ENCODE measurements around the gene RAD51B. TPM values are rescaled to one million over a fixed set of nuclear protein-coding genes. Genes with fewer than 3 reads are reported as not detected.

Gene RAD51B
- total and polyA plus RNA-seq, 4 donors, result 2.8 to 39.6 (median 13.3) TPM; not detected in 1

GRCh38 chr14:68263563-68264259, 444.1 kb downstream of the RAD51B start:
- no peak for ATAC-seq (ENCODE audit: low FRiP score)
- DNase-seq, result no peak
- WGBS, 2 donors, result 95 to 96% methylated on average over 3 of the region's 3 CpGs
- H3K27ac ChIP-seq (ENCODE audit: low read depth in 1 of 2, low read length in 2 of 2), result no peak overlapping the region
- intact Hi-C loops (cut with DNase I), result no loop called here
- no peaks in the 10 kb centered on the region for H3K4me1 ChIP-seq (ENCODE audit: control insufficient read depth in 1 of 2, insufficient read depth in 2 of 2, low read length in 2 of 2)
- no peaks in the 10 kb centered on the region for H3K36me3 ChIP-seq (ENCODE audit: control insufficient read depth in 1 of 2, insufficient read depth in 2 of 2, low read length in 1 of 2)
- H3K9me3 ChIP-seq (ENCODE audit: control insufficient read depth, low read length), result no peaks in the 10 kb centered on the region
- H3K4me3 ChIP-seq (ENCODE audit: low read length in 2 of 2), result no peak overlapping the region
- no peaks in the 10 kb centered on the region for H3K27me3 ChIP-seq (ENCODE audit: control insufficient read depth in 1 of 2, insufficient read depth in 2 of 2, low read length in 1 of 2)

GRCh38 chr14:68264260-68264569, 444.6 kb downstream of the RAD51B start:
- H3K9me3 ChIP-seq (ENCODE audit: control insufficient read depth, low read length), result no peaks in the 10 kb centered on the region
- DNase-seq (no peak), ATAC-seq (ENCODE audit: low FRiP score) (no peak)
- no peaks in the 10 kb centered on the region for H3K4me1 ChIP-seq (ENCODE audit: control insufficient read depth in 1 of 2, insufficient read depth in 2 of 2, low read length in 2 of 2)
- intact Hi-C loops (cut with DNase I), result no loop called here
- H3K27me3 ChIP-seq (ENCODE audit: control insufficient read depth in 1 of 2, insufficient read depth in 2 of 2, low read length in 1 of 2), result no peaks in the 10 kb centered on the region
- no peaks in the 10 kb centered on the region for H3K36me3 ChIP-seq (ENCODE audit: control insufficient read depth in 1 of 2, insufficient read depth in 2 of 2, low read length in 1 of 2)
- WGBS, 2 donors, result 84 to 87% methylated on average over 2 of the region's 2 CpGs
- H3K4me3 ChIP-seq (ENCODE audit: low read length in 2 of 2), result no peak overlapping the region
- H3K27ac ChIP-seq (ENCODE audit: low read depth in 1 of 2, low read length in 2 of 2), result no peak overlapping the region

DNA sequence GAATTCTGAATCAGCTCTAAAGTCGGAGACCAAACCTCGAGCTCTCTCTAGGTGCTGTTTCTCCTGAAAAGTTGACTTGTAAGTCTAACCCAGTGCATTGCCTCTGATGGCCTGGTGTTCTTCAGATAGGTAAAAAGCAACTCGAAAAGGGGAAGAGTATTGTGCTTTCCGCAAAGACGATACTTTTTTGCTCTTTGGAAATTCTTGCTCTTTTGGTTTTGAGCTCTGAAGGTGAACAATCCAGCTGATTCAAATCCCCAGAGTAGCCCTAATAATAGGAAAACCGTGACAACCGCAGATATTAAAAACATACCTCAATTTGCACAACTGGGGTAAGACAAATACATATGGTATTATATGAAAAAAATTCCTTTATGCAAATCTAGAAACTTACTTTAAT, 447.4 kb downstream of the RAD51B start:
- peaks cover 0 to 2% of the 10 kb centered on the region in 2 donors for H3K4me1 ChIP-seq (ENCODE audit: control insufficient read depth in 1 of 2, insufficient read depth in 2 of 2, low read length in 2 of 2)
- H3K9me3 ChIP-seq (ENCODE audit: control insufficient read depth, low read length), result no peaks in the 10 kb centered on the region
- no peak for DNase-seq
- H3K27me3 ChIP-seq (ENCODE audit: control insufficient read depth in 1 of 2, insufficient read depth in 2 of 2, low read length in 1 of 2), result no peaks in the 10 kb centered on the region
- no peak overlapping the region for H3K27ac ChIP-seq (ENCODE audit: low read depth in 1 of 2, low read length in 2 of 2)
- H3K36me3 ChIP-seq (ENCODE audit: control insufficient read depth in 1 of 2, insufficient read depth in 2 of 2, low read length in 1 of 2), result no peaks in the 10 kb centered on the region
- WGBS, 2 donors, result 94 to 95% methylated on average over 7 of the region's 7 CpGs
- intact Hi-C loops (cut with DNase I), result no loop called here
- no peak overlapping the region for H3K4me3 ChIP-seq (ENCODE audit: low read length in 2 of 2)
- ATAC-seq (ENCODE audit: low FRiP score), result no peak

- intact Hi-C loops (cut with DNase I), result no loop called here
These were observed 448.6 kb downstream of the RAD51B start for GRCh38 chr14:68268197-68268596.

GRCh38 chr14:68268719-68269118, 449.1 kb downstream of the RAD51B start:
- Histone ChIP-seq H3K27ac (ENCODE audit: low read depth in 1 of 2, low read length in 2 of 2) (no peak overlapping the region), H3K9me3 (ENCODE audit: control insufficient read depth, low read length) (no peaks in the 10 kb centered on the region), H3K4me3 (ENCODE audit: low read length in 2 of 2) (no peak overlapping the region), H3K4me1 (ENCODE audit: control insufficient read depth in 1 of 2, insufficient read depth in 2 of 2, low read length in 2 of 2) (peaks cover 0 to 2% of the 10 kb centered on the region in 2 donors), H3K36me3 (ENCODE audit: control insufficient read depth in 1 of 2, insufficient read depth in 2 of 2, low read length in 1 of 2) (no peaks in the 10 kb centered on the region), H3K27me3 (ENCODE audit: control insufficient read depth in 1 of 2, insufficient read depth in 2 of 2, low read length in 1 of 2) (no peaks in the 10 kb centered on the region)
- DNase-seq (no peak), ATAC-seq (ENCODE audit: low FRiP score) (no peak)
- 95 to 100% methylated on average over 1 of the region's 1 CpG for WGBS, 2 donors
- intact Hi-C loops (cut with DNase I), result no loop called here

More at GRCh38 chr14:68268197-68268596, 448.6 kb downstream of the RAD51B start:
- Histone ChIP-seq H3K4me1 (ENCODE audit: control insufficient read depth in 1 of 2, insufficient read depth in 2 of 2, low read length in 2 of 2) (peaks cover 0 to 2% of the 10 kb centered on the region in 2 donors), H3K9me3 (ENCODE audit: control insufficient read depth, low read length) (no peaks in the 10 kb centered on the region), H3K27me3 (ENCODE audit: control insufficient read depth in 1 of 2, insufficient read depth in 2 of 2, low read length in 1 of 2) (no peaks in the 10 kb centered on the region), H3K27ac (ENCODE audit: low read depth in 1 of 2, low read length in 2 of 2) (no peak overlapping the region), H3K36me3 (ENCODE audit: control insufficient read depth in 1 of 2, insufficient read depth in 2 of 2, low read length in 1 of 2) (no peaks in the 10 kb centered on the region), H3K4me3 (ENCODE audit: low read length in 2 of 2) (no peak overlapping the region)
- DNase-seq (no peak), ATAC-seq (ENCODE audit: low FRiP score) (no peak)
- 92 to 93% methylated on average over 2 of the region's 2 CpGs for WGBS, 2 donors

GRCh38 chr14:68269136-68269927, 449.8 kb downstream of the RAD51B start:
- H3K27me3 ChIP-seq (ENCODE audit: control insufficient read depth in 1 of 2, insufficient read depth in 2 of 2, low read length in 1 of 2), result no peaks in the 10 kb centered on the region
- H3K4me3 ChIP-seq (ENCODE audit: low read length in 2 of 2), result no peak overlapping the region
- peaks cover 0 to 2% of the 10 kb centered on the region in 2 donors for H3K4me1 ChIP-seq (ENCODE audit: control insufficient read depth in 1 of 2, insufficient read depth in 2 of 2, low read length in 2 of 2)
- no peak for ATAC-seq (ENCODE audit: low FRiP score)
- no peak overlapping the region for H3K27ac ChIP-seq (ENCODE audit: low read depth in 1 of 2, low read length in 2 of 2)
- no peaks in the 10 kb centered on the region for H3K36me3 ChIP-seq (ENCODE audit: control insufficient read depth in 1 of 2, insufficient read depth in 2 of 2, low read length in 1 of 2)
- 81 to 82% methylated on average over 8 of the region's 8 CpGs for WGBS, 2 donors
- no peaks in the 10 kb centered on the region for H3K9me3 ChIP-seq (ENCODE audit: control insufficient read depth, low read length)
- peak in 1 of 2 donors; percentile 73 for DNase-seq
- intact Hi-C loops (cut with DNase I), result no loop called here

DNA sequence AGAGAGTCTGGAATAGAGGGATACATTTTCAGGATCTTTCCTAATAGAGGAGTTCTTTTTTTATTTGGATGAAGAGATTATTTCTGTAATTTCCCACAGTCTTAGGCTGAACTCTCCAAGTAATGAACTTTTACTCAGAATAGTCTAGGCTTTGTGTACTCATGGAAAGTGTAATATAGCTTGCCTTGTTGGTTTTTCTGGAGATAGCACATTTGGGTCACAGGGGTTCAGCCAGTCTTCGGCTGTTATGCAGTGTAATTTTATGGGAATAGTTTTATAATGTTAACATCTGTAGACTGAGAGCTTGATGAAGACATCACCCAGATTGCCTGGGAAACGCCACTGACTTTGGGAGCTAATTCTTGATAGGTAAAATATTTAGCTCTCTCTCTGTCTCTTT, 450.8 kb downstream of the RAD51B start:
- WGBS, 2 donors, result 39 to 57% methylated on average over 2 of the region's 2 CpGs
- no peak for ATAC-seq (ENCODE audit: low FRiP score)
- peak overlapping the region in 1 of 2 donors; percentile 28 for H3K27ac ChIP-seq (ENCODE audit: low read depth in 1 of 2, low read length in 2 of 2)

DNA sequence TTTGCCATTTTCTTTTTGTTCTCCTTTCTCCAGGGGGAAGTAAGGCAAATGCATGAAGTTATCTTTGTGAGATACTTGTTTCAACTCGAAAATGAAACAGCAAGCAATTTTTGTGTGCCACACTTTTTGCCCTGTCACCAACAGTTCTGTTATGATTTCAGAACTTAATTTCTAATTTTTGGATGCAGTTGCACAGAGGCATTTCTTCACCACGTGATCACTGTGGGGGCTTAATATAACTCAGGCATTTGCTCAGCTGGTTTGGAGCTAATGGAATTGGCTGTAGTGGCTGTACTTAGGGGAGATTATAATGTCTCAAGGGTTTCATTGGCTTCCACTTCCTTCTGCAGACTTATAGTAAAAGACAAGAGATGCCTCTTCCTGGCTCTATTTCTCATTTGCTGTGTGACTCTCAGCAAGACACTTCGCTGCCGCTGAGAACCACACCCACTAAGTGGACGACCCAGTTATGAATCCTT, 452.4 kb downstream of the RAD51B start:
- Histone ChIP-seq H3K27me3 (ENCODE audit: control insufficient read depth in 1 of 2, insufficient read depth in 2 of 2, low read length in 1 of 2) (no peaks in the 10 kb centered on the region), H3K27ac (ENCODE audit: low read depth in 1 of 2, low read length in 2 of 2) (no peak overlapping the region)

More for the DNA sequence above, 450.8 kb downstream of the RAD51B start:
- intact Hi-C loops (cut with DNase I), result no loop called here
- Histone ChIP-seq H3K4me3 (ENCODE audit: low read length in 2 of 2) (no peak overlapping the region), H3K36me3 (ENCODE audit: control insufficient read depth in 1 of 2, insufficient read depth in 2 of 2, low read length in 1 of 2) (no peaks in the 10 kb centered on the region), H3K4me1 (ENCODE audit: control insufficient read depth in 1 of 2, insufficient read depth in 2 of 2, low read length in 2 of 2) (peaks cover 0 to 2% of the 10 kb centered on the region in 2 donors), H3K9me3 (ENCODE audit: control insufficient read depth, low read length) (no peaks in the 10 kb centered on the region), H3K27me3 (ENCODE audit: control insufficient read depth in 1 of 2, insufficient read depth in 2 of 2, low read length in 1 of 2) (no peaks in the 10 kb centered on the region)
- DNase-seq, result no peak

GRCh38 chr14:68273413-68273812, 453.8 kb downstream of the RAD51B start:
- DNase-seq (no peak), ATAC-seq (ENCODE audit: low FRiP score) (no peak)
- Histone ChIP-seq H3K4me3 (ENCODE audit: low read length in 2 of 2) (no peak overlapping the region), H3K4me1 (ENCODE audit: control insufficient read depth in 1 of 2, insufficient read depth in 2 of 2, low read length in 2 of 2) (peaks cover 0 to 2% of the 10 kb centered on the region in 2 donors), H3K27me3 (ENCODE audit: control insufficient read depth in 1 of 2, insufficient read depth in 2 of 2, low read length in 1 of 2) (no peaks in the 10 kb centered on the region), H3K27ac (ENCODE audit: low read depth in 1 of 2, low read length in 2 of 2) (no peak overlapping the region), H3K9me3 (ENCODE audit: control insufficient read depth, low read length) (no peaks in the 10 kb centered on the region), H3K36me3 (ENCODE audit: control insufficient read depth in 1 of 2, insufficient read depth in 2 of 2, low read length in 1 of 2) (no peaks in the 10 kb centered on the region)
- intact Hi-C loops (cut with DNase I), result no loop called here
- 93% methylated on average over 4 of the region's 4 CpGs for WGBS, 2 donors

More for the DNA sequence above, 452.4 kb downstream of the RAD51B start:
- Histone ChIP-seq H3K36me3 (ENCODE audit: control insufficient read depth in 1 of 2, insufficient read depth in 2 of 2, low read length in 1 of 2) (no peaks in the 10 kb centered on the region), H3K9me3 (ENCODE audit: control insufficient read depth, low read length) (no peaks in the 10 kb centered on the region), H3K4me3 (ENCODE audit: low read length in 2 of 2) (no peak overlapping the region), H3K4me1 (ENCODE audit: control insufficient read depth in 1 of 2, insufficient read depth in 2 of 2, low read length in 2 of 2) (peaks cover 0 to 2% of the 10 kb centered on the region in 2 donors)
- WGBS, 2 donors, result 55 to 58% methylated on average over 5 of the region's 5 CpGs
- ATAC-seq (ENCODE audit: low FRiP score) (no peak), DNase-seq (no peak)
- intact Hi-C loops (cut with DNase I), result no loop called here

Data from aorta (tissue), 5 donors.